Measurements from ENCODE around the gene CST4. TPM values are rescaled to one million over a fixed set of nuclear protein-coding genes. Genes with fewer than 3 reads are reported as not detected.

The CST4 gene
- total RNA-seq, 1 donor from 2014 or later, result not detected

DNA sequence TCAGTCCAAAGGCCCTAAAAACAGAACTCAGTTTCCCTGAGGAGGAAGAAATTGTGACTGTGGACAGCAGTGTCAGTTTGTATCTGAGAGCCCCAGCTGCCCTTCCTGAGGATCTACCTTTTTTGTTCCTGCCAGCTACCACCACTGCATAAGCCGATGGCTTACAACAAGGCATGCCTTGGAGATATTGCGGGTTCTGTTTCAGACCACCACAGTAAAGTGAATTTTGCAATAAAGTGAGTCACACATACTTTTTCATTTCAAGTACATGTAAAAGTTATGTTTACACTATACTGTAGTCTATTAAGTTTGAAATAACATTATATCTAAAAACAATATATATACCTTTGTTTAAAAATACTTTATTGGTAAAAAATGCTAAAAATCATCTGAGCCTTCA, 41.5 kb downstream of the CST4 start:
- no peaks in the 10 kb centered on the region for H3K27me3 Mint-ChIP-seq (ENCODE audit: unreplicated experiment)
- no peak for DNase-seq (ENCODE audit: low spot score)
- H3K9me3 Mint-ChIP-seq (ENCODE audit: unreplicated experiment), result no peaks in the 10 kb centered on the region
- H3K36me3 Mint-ChIP-seq (ENCODE audit: low read depth, unreplicated experiment), result no peaks in the 10 kb centered on the region
- H3K27ac Mint-ChIP-seq (ENCODE audit: unreplicated experiment), result no peak overlapping the region
- H3K4me1 Mint-ChIP-seq (ENCODE audit: unreplicated experiment), result peaks cover 1% of the 10 kb centered on the region
- TF ChIP-seq, protein P1, sequence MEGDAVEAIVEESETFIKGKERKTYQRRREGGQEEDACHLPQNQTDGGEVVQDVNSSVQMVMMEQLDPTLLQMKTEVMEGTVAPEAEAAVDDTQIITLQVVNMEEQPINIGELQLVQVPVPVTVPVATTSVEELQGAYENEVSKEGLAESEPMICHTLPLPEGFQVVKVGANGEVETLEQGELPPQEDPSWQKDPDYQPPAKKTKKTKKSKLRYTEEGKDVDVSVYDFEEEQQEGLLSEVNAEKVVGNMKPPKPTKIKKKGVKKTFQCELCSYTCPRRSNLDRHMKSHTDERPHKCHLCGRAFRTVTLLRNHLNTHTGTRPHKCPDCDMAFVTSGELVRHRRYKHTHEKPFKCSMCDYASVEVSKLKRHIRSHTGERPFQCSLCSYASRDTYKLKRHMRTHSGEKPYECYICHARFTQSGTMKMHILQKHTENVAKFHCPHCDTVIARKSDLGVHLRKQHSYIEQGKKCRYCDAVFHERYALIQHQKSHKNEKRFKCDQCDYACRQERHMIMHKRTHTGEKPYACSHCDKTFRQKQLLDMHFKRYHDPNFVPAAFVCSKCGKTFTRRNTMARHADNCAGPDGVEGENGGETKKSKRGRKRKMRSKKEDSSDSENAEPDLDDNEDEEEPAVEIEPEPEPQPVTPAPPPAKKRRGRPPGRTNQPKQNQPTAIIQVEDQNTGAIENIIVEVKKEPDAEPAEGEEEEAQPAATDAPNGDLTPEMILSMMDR (IDR thresholded peaks at IDR 0.05; ENCODE audit: unreplicated experiment), result no peak
- H3K4me3 Mint-ChIP-seq (ENCODE audit: unreplicated experiment), result no peak overlapping the region

DNA sequence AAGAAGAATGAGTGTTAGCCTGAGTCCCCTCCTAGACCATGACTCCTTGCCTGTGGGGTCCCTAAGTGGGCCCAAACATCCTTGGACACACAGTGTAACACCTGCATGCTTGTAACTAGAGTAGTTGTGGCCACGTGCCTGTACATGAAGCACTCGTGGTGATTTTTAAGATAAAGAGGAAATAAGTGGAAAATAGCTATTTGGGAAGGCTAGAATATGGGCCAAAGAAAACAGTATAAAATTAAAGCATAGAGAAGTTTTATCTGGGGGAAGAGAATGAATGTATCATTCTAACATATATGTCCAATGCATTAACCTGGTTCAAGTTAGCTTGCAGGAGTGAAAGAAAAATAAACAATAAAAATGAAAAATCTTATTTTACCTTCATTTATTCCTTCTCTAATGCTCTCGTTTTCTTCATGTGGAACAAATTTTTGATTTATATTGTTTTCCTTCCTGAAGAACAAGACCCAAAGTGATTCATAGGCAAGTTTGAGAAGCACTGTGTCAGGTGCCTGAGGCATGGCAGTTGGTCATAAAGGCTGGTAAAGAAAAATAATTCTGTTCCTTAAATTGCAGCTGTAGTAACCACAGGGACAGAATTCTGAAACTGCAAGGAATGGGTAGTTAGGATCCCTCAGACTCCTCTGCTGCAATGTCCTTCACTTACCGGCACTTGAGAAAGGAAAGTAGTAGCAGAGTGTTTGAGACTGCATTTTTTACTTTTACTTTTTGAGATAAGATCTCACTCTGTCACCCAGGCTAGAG, 42.5 kb downstream of the CST4 start:
- H3K9me3 Mint-ChIP-seq (ENCODE audit: unreplicated experiment), result no peaks in the 10 kb centered on the region
- peaks cover 6% of the 10 kb centered on the region for H3K4me1 Mint-ChIP-seq (ENCODE audit: unreplicated experiment)
- TF ChIP-seq, protein P1 (IDR thresholded peaks at IDR 0.05; ENCODE audit: unreplicated experiment), result no peak
- H3K27me3 Mint-ChIP-seq (ENCODE audit: unreplicated experiment), result no peaks in the 10 kb centered on the region
- no peak overlapping the region for H3K4me3 Mint-ChIP-seq (ENCODE audit: unreplicated experiment)
- no peaks in the 10 kb centered on the region for H3K36me3 Mint-ChIP-seq (ENCODE audit: low read depth, unreplicated experiment)
- no peak overlapping the region for H3K27ac Mint-ChIP-seq (ENCODE audit: unreplicated experiment)
- no peak for DNase-seq (ENCODE audit: low spot score)

DNA sequence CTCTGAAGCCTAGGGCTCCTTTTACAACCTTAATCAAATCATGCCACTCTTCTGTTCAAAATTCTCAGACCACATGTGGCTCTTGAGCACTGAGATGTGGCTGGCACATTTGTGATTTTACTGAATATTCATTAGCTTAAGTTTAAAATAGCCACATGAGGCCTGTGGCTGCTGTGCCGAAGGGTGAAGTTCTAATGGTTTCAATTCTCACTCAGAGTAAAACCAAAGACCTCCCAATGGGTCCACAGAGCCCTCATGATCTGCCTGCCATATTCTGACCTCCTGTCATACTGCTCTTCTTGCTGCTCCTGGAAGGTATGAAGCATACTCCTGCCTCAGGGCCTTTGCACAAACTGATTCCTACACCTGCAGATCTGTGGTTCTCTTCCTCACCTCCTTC, 43.3 kb downstream of the CST4 start:
- H3K4me1 Mint-ChIP-seq (ENCODE audit: unreplicated experiment), result peaks cover 6% of the 10 kb centered on the region
- no peaks in the 10 kb centered on the region for H3K27me3 Mint-ChIP-seq (ENCODE audit: unreplicated experiment)
- H3K36me3 Mint-ChIP-seq (ENCODE audit: low read depth, unreplicated experiment), result no peaks in the 10 kb centered on the region
- TF ChIP-seq, protein P1 (IDR thresholded peaks at IDR 0.05; ENCODE audit: unreplicated experiment), result no peak
- H3K4me3 Mint-ChIP-seq (ENCODE audit: unreplicated experiment), result no peak overlapping the region
- no peaks in the 10 kb centered on the region for H3K9me3 Mint-ChIP-seq (ENCODE audit: unreplicated experiment)
- no peak for DNase-seq (ENCODE audit: low spot score)
- H3K27ac Mint-ChIP-seq (ENCODE audit: unreplicated experiment), result no peak overlapping the region

DNA sequence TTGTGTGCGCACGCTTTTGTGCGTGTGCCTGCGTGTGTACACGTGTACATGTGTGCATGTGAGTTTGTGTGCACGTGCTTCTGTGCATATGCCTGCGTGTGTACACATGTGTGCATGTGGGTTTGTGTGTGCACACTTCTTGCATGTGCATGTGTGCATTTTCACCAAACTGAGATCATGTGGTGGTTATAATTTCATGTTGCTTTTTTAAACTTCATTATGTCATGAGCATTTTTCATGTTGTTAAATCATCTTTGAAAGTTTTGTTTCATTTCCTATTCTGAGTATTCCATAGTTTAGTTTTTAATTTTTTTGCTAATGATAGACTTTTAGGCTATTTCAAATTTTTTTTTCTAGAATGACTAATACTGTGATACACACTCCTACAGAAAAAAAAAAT, 44.7 kb downstream of the CST4 start:
- TF ChIP-seq, protein P1 (IDR thresholded peaks at IDR 0.05; ENCODE audit: unreplicated experiment), result no peak
- no peak for DNase-seq (ENCODE audit: low spot score)
- H3K4me3 Mint-ChIP-seq (ENCODE audit: unreplicated experiment), result no peak overlapping the region
- no peak overlapping the region for H3K27ac Mint-ChIP-seq (ENCODE audit: unreplicated experiment)
- H3K27me3 Mint-ChIP-seq (ENCODE audit: unreplicated experiment), result no peaks in the 10 kb centered on the region
- H3K4me1 Mint-ChIP-seq (ENCODE audit: unreplicated experiment), result peaks cover 6% of the 10 kb centered on the region
- no peaks in the 10 kb centered on the region for H3K36me3 Mint-ChIP-seq (ENCODE audit: low read depth, unreplicated experiment)
- H3K9me3 Mint-ChIP-seq (ENCODE audit: unreplicated experiment), result no peaks in the 10 kb centered on the region

DNA sequence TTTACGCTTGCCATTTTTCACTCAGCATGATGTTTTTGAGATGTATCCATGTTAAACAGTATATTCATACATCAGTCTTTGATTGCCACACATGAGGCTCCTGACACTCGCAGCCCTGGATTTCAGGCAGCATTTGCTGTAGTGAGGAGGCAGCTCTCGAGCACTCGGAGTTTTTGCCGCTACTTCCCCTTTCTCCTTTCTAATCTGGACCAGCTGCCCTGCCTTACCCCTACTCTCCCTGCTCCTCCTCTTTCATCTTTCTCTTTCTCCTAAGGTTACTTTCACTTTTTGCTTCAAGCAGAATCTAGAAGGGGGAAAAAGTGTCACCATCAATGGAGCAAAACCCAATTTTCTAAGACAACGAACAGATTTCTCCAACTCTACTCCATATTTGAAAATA, 45.2 kb downstream of the CST4 start:
- Mint-ChIP-seq H3K4me1 (ENCODE audit: unreplicated experiment) (peaks cover 6% of the 10 kb centered on the region), H3K27ac (ENCODE audit: unreplicated experiment) (no peak overlapping the region)

More for the DNA sequence above, 45.2 kb downstream of the CST4 start:
- Mint-ChIP-seq H3K4me3 (ENCODE audit: unreplicated experiment) (no peak overlapping the region), H3K36me3 (ENCODE audit: low read depth, unreplicated experiment) (no peaks in the 10 kb centered on the region), H3K27me3 (ENCODE audit: unreplicated experiment) (no peaks in the 10 kb centered on the region), H3K9me3 (ENCODE audit: unreplicated experiment) (no peaks in the 10 kb centered on the region)
- DNase-seq (ENCODE audit: low spot score), result no peak
- TF ChIP-seq, protein P1 (IDR thresholded peaks at IDR 0.05; ENCODE audit: unreplicated experiment), result no peak

Measured in endothelial cell (in vitro differentiated cells).